GM12878 (cell line): Measurements from ENCODE around the gene C16orf87. TPM values are rescaled to one million over a fixed set of nuclear protein-coding genes. Genes with fewer than 3 reads are reported as not detected.

Source experiments
- ATAC-seq: fragments of 200-7000 bp; cut with Tn5 transposase; 3 replicates; pipeline ENCODE4 v1.9.1; 2020; ENCODE audit warnings: mild to moderate bottlenecking, moderate library complexity
- BruUV-seq: library from RNA; stranded (reverse); fragments of 400-500 nt; replicated peaks from 2 replicates; lab custom pipeline; 2021; lab: Mats Ljungman, UMichigan
- CTCF ChIA-PET: fragments of 300-600 bp; sonication (Branson Sonifier 250); formaldehyde crosslinking; extraction: SDS; loops from one replicate; lab custom pipeline; 2021; ENCODE audit warnings: inconsistent platforms; lab: Yijun Ruan, JAX
- POLR2A ChIA-PET: fragments of 350-600 bp; formaldehyde crosslinking; extraction: SDS; loops from one replicate; lab custom pipeline; 2021; ENCODE audit warnings: inconsistent platforms; lab: Charles Lee
- RAD21 ChIA-PET: fragments of 300-600 bp; sonication (Branson Sonifier 250); formaldehyde crosslinking; loops from one replicate; lab custom pipeline; 2023; ENCODE audit warnings: antibody characterized with exemption; ENCODE audit not compliant: unreplicated experiment; lab: Charles Lee
- SMC1A ChIA-PET: fragments of 300-600 bp; sonication (Branson Sonifier 250); formaldehyde crosslinking; loops from one replicate; lab custom pipeline; 2023; ENCODE audit not compliant: unreplicated experiment, uncharacterized antibody; lab: Charles Lee
- DNase-seq: peaks from one replicate; pipeline ENCODE4 v3.0.0-alpha.2; 2011; ENCODE audit warnings: low read depth, low spot score
- FAIRE-seq: peaks from 3 replicates; lab custom pipeline; 2011; peaks lifted over from hg19 to GRCh38; lab: Jason Lieb, UNC
- H2AFZ ChIP-seq: 2 replicates; pipeline ENCODE4 v1.6.0; 2011; ENCODE audit warnings: low read depth, low read length, control low read depth; ENCODE audit not compliant: control insufficient read depth
- H3K27ac ChIP-seq: 2 replicates; pipeline ENCODE4 v1.5.1; 2011; ENCODE audit warnings: control low read depth; ENCODE audit not compliant: control insufficient read depth, insufficient read depth
- H3K27me3 ChIP-seq, 2 experiments: replicated peaks in 1 of 2; 2 replicates each; pipeline versions ENCODE4 v1.6.0 to v1.6.1; 2011; ENCODE audit warnings: low read length in 1 of 2; ENCODE audit not compliant: control insufficient read depth in 2 of 2, insufficient read depth in 2 of 2
- H3K36me3 ChIP-seq, 2 experiments: 2 replicates each; pipeline ENCODE4 v1.5.1; 2011; ENCODE audit warnings: low read length in 1 of 2; ENCODE audit not compliant: control insufficient read depth in 2 of 2, insufficient read depth in 2 of 2
- H3K4me1 ChIP-seq: 2 replicates; pipeline ENCODE4 v1.6.1; 2011; ENCODE audit warnings: mild to moderate bottlenecking, low read length, moderate library complexity, mixed read lengths; ENCODE audit not compliant: control insufficient read depth, insufficient read depth
- H3K4me2 ChIP-seq: 2 replicates; pipeline ENCODE4 v1.6.0; 2011; ENCODE audit warnings: control low read depth; ENCODE audit not compliant: control insufficient read depth, insufficient read depth
- H3K4me3 ChIP-seq: fragments of 200-600 bp; sonication (generic); 2 replicates; pipeline ENCODE4 v1.5.1; 2016
- H3K79me2 ChIP-seq: 2 replicates; pipeline ENCODE4 v1.6.0; 2011; ENCODE audit warnings: low read length; ENCODE audit not compliant: control insufficient read depth, insufficient read depth
- H3K9ac ChIP-seq: 2 replicates; pipeline ENCODE4 v1.8.0; 2011; ENCODE audit warnings: low read length, control low read depth, mixed read lengths; ENCODE audit not compliant: control insufficient read depth, insufficient read depth
- H3K9me3 ChIP-seq: replicated peaks from 3 replicates; pipeline ENCODE4 v1.5.1; 2011; ENCODE audit warnings: mild to moderate bottlenecking, low read length; ENCODE audit not compliant: control insufficient read depth, insufficient read depth
- H4K20me1 ChIP-seq: 2 replicates; pipeline ENCODE4 v1.6.0; 2011; ENCODE audit not compliant: control insufficient read depth, insufficient read depth
- DPF2 ChIP-seq: fragments of 450-650 bp; IDR thresholded peaks from 2 replicates; pipeline ENCODE4 v1.6.1; 2017; ENCODE audit warnings: mild to moderate bottlenecking
- MEF2B ChIP-seq: fragments of 450-650 bp; IDR thresholded peaks from 2 replicates; pipeline ENCODE4 v1.6.1; 2018; ENCODE audit warnings: mild to moderate bottlenecking, moderate library complexity; ENCODE audit not compliant: partially characterized antibody, poor library complexity, severe bottlenecking
- POU2F2 ChIP-seq: IDR thresholded peaks from 3 replicates; pipeline ENCODE4 v1.6.1; 2011; ENCODE audit warnings: low read depth, mild to moderate bottlenecking, low read length, borderline replicate concordance
- SMARCA5 ChIP-seq: fragments of 450-650 bp; IDR thresholded peaks from 2 replicates; pipeline ENCODE4 v1.6.1; 2017; ENCODE audit warnings: mild to moderate bottlenecking
- TARDBP ChIP-seq: IDR thresholded peaks from 2 replicates; pipeline ENCODE4 v1.6.1; 2016; ENCODE audit warnings: borderline replicate concordance
- USF2 ChIP-seq: IDR thresholded peaks from 2 replicates; pipeline ENCODE4 v1.6.1; 2011; ENCODE audit warnings: low read depth, low read length, improper control_type of control experiment, borderline replicate concordance
- ZBED1 ChIP-seq: IDR thresholded peaks from 2 replicates; pipeline ENCODE4 v1.6.1; 2016; ENCODE audit warnings: borderline replicate concordance
- ZNF274 ChIP-seq: IDR thresholded peaks from one replicate; pipeline ENCODE4 v1.8.0; 2011; ENCODE audit not compliant: insufficient read length, insufficient read depth
- WGBS: methylation state at CpG from one replicate; pipeline ENCODE4 v1.1.6; 2016; ENCODE audit warnings: low lambda C conversion rate; ENCODE audit not compliant: insufficient replicate concordance, insufficient coverage; ENCODE audit errors: missing lambda C conversion rate; 5-methylcytosine and 5-hydroxymethylcytosine counted together
- in situ Hi-C: fragments of 300-500 bp; cut with MboI; formaldehyde crosslinking; loops from 9 replicates; pipeline ENCODE4 v1.14.3; 2018; ENCODE audit warnings: mixed read lengths
- intact Hi-C: fragments of 100-400 bp; cut with micrococcal nuclease; formaldehyde crosslinking; loops from one replicate; pipeline ENCODE4 v1.14.2; 2022; ENCODE audit not compliant: unreplicated experiment
- polyA plus RNA-seq, 11 experiments: library from polyadenylated mRNA; depleted of rRNA in 4 of 11; unstranded in 6 of 11; stranded (reverse) in 5 of 11; fragments of >200 nt; fragmentation: Nextera tagmentation in 4 of 11; fragmentation: Illumina TruSeq in 1 of 11; extraction: Ambion mirVana in 4 of 11; extraction: Trizol in 1 of 11; gene quantifications; 1 replicate in 1 of 11; 2 replicates in 10 of 11; pipeline versions ENCODE4 v1.2.1 to v1.2.3, GENCODE V29; 2011 to 2016; ENCODE audit warnings: inconsistent platforms in 2 of 11, missing spikeins in 2 of 11, low read depth in 1 of 11
- total RNA-seq, 4 experiments: library from RNA; depleted of rRNA in 3 of 4; stranded (reverse); fragments of >200 nt in 3 of 4; fragmentation: Illumina TruSeq in 1 of 4; extraction: Trizol in 1 of 4; gene quantifications; 2 replicates each; pipeline versions ENCODE4 v1.2.1 to v1.2.3, GENCODE V29; 2013 to 2021
- TF ChIP-seq, protein P1 (sequence below): IDR thresholded peaks from 2 replicates; pipeline ENCODE4 v1.6.1; 2012; ENCODE audit warnings: mild to moderate bottlenecking, low read depth, low read length

Gene C16orf87
- total and polyA plus RNA-seq, 10 of the 15 experiments (the other 5 are each of a cell fraction or from before 2014, with no cell fraction given) = 18.4 to 72.6 (median 31.0) TPM

DNA sequence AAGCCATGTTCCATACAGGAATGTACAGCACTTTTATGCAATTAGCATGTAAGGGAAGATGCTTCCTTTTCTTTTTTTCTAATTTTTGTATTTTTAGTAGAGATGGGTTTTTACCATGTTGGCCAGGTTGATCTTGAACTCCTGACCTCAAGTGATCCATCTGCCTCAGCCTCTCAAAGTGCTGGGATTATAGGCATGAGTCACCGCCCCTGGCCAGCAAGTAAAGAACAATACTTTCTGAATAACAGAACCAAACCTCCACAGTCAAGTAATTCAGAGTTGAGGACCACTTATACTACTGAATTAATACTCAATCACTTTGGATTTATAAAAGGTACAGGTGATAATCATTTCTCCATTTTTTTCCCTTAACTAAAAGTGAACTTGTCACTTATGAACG, 13.0 kb downstream of the C16orf87 start:
- in situ Hi-C loops = no loop called here

More for the DNA sequence above, 13.0 kb downstream of the C16orf87 start:
- no TSS peak for BruUV-seq
- H3K9ac ChIP-seq = no peak overlapping the region
- TF ChIP-seq MEF2B (no peak), ZBED1 (no peak), TARDBP (no peak), DPF2 (no peak), POU2F2 (no peak), ZNF274 (no peak), SMARCA5 (no peak), USF2 (no peak)
- TF ChIP-seq, protein P1, sequence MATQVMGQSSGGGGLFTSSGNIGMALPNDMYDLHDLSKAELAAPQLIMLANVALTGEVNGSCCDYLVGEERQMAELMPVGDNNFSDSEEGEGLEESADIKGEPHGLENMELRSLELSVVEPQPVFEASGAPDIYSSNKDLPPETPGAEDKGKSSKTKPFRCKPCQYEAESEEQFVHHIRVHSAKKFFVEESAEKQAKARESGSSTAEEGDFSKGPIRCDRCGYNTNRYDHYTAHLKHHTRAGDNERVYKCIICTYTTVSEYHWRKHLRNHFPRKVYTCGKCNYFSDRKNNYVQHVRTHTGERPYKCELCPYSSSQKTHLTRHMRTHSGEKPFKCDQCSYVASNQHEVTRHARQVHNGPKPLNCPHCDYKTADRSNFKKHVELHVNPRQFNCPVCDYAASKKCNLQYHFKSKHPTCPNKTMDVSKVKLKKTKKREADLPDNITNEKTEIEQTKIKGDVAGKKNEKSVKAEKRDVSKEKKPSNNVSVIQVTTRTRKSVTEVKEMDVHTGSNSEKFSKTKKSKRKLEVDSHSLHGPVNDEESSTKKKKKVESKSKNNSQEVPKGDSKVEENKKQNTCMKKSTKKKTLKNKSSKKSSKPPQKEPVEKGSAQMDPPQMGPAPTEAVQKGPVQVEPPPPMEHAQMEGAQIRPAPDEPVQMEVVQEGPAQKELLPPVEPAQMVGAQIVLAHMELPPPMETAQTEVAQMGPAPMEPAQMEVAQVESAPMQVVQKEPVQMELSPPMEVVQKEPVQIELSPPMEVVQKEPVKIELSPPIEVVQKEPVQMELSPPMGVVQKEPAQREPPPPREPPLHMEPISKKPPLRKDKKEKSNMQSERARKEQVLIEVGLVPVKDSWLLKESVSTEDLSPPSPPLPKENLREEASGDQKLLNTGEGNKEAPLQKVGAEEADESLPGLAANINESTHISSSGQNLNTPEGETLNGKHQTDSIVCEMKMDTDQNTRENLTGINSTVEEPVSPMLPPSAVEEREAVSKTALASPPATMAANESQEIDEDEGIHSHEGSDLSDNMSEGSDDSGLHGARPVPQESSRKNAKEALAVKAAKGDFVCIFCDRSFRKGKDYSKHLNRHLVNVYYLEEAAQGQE = no peak
- H3K4me2 ChIP-seq = no peak overlapping the region
- no peaks in the 10 kb centered on the region for H4K20me1 ChIP-seq
- peaks cover 20% of the 10 kb centered on the region for H3K4me1 ChIP-seq
- no peak for FAIRE-seq
- ChIA-PET CTCF (no interaction called here), RAD21 (no interaction called here), SMC1A (interaction anchor here (0.8 kb wide), 1 partner anchor 17 kb away, joined by 3 read pairs; no protein-coding TSS in a partner anchor), POLR2A (no interaction called here)
- no peak overlapping the region for H3K4me3 ChIP-seq
- no peak for ATAC-seq
- H3K79me2 ChIP-seq = peaks cover 90% of the 10 kb centered on the region
- H2AFZ ChIP-seq = no peak overlapping the region
- peaks cover 2 to 23% of the 10 kb centered on the region in 2 experiments; a peak in 2 of 4 replicates for H3K36me3 ChIP-seq
- peaks cover 8% of the 10 kb centered on the region for H3K9me3 ChIP-seq
- 72% methylated on average over 2 of the region's 2 CpGs for WGBS
- no peak overlapping the region for H3K27ac ChIP-seq
- no peak for DNase-seq
- H3K27me3 ChIP-seq = no peaks in the 10 kb centered on the region
- intact Hi-C loops = no loop called here
